Measurements from ENCODE around the gene TDRD12. TPM values are rescaled to one million over a fixed set of nuclear protein-coding genes. Genes with fewer than 3 reads are reported as not detected.

TDRD12 gene
- total and polyA plus RNA-seq, 2 donors (not counting 3 experiments of a cell fraction or from before 2014, with no cell fraction given) = 0.03 to 0.09 TPM

GRCh38 chr19:32875428-32875827 is 155.9 kb downstream of the TDRD12 start:
- H3K4me2 ChIP-seq (ENCODE audit: insufficient read depth, low read length) = no peak overlapping the region
- H3K4me1 ChIP-seq (ENCODE audit: control insufficient read depth, extremely low read depth, insufficient read depth, low read length) = no peaks in the 10 kb centered on the region
- no peak for TF ChIP-seq FOS (IDR thresholded peaks at IDR 0.05; ENCODE audit: borderline replicate concordance, insufficient read depth, low read length)
- TF ChIP-seq MAX (IDR thresholded peaks at IDR 0.05; ENCODE audit: insufficient read depth, insufficient read length) = no peak
- no peak for TF ChIP-seq POLR2A (IDR thresholded peaks at IDR 0.05; ENCODE audit: low read depth, low read length)
- TF ChIP-seq JUN (IDR thresholded peaks at IDR 0.05; ENCODE audit: borderline replicate concordance, insufficient read depth, insufficient read length, low read depth) = no peak
- no peak for TF ChIP-seq POLR2AphosphoS5 (IDR thresholded peaks at IDR 0.05; ENCODE audit: insufficient read depth, low read depth, low read length)
- no peak for TF ChIP-seq MYC (IDR thresholded peaks at IDR 0.05; ENCODE audit: low read depth, low read length)
- no peak for TF ChIP-seq CTCF (IDR thresholded peaks at IDR 0.05; ENCODE audit: extremely low read depth in 1 of 2, insufficient read depth in 1 of 2, low read depth in 1 of 2, low read length in 2 of 2)
- no peak for TF ChIP-seq EZH2 (IDR thresholded peaks at IDR 0.05; ENCODE audit: borderline replicate concordance, low read depth, low read length, severe bottlenecking)
- no peak for TF ChIP-seq GATA2 (IDR thresholded peaks at IDR 0.05; ENCODE audit: insufficient read depth, insufficient read length, low read depth, low read length)
- DNase-seq (ENCODE audit: low read depth, low spot score) (no peak), FAIRE-seq (no peak)
- no peak overlapping the region for H3K4me3 ChIP-seq (replicated peaks in 1 of 3; ENCODE audit: insufficient read depth in 1 of 3, low read depth in 1 of 3, low read length in 3 of 3)
- H3K79me2 ChIP-seq (ENCODE audit: control insufficient read depth, insufficient read depth, low read length) = no peaks in the 10 kb centered on the region
- intact Hi-C loops (cut with micrococcal nuclease) = no loop called here
- no peak overlapping the region for H3K9ac ChIP-seq (replicated peaks; ENCODE audit: extremely low read depth, insufficient read depth, low read length)
- H3K9me3 ChIP-seq (replicated peaks; ENCODE audit: control insufficient read depth, insufficient read depth, low read length) = no peaks in the 10 kb centered on the region
- ChIA-PET POLR2A (no interaction called here), CTCF (no interaction called here)
- no peak overlapping the region for H3K27ac ChIP-seq (ENCODE audit: insufficient read depth, low read depth, low read length)
- no peaks in the 10 kb centered on the region for H3K36me3 ChIP-seq (ENCODE audit: control insufficient read depth in 2 of 2, extremely low read depth in 1 of 2, insufficient read depth in 2 of 2, low read length in 2 of 2)
- no peaks in the 10 kb centered on the region for H4K20me1 ChIP-seq (replicated peaks; ENCODE audit: control insufficient read depth, extremely low read depth, insufficient read depth, low read length)
- H3K9me1 ChIP-seq (replicated peaks; ENCODE audit: control insufficient read depth, extremely low read depth, insufficient read depth, low read length) = no peaks in the 10 kb centered on the region
- dilution Hi-C loops (cut with MboI; ENCODE audit: extremely low pct_ligation_motif_present, low sequenced_read_pairs) = no loop called here
- no peak overlapping the region for H2AFZ ChIP-seq (ENCODE audit: low read depth, low read length)
- no peaks in the 10 kb centered on the region for H3K27me3 ChIP-seq (ENCODE audit: control insufficient read depth in 2 of 2, insufficient read depth in 2 of 2, low read length in 2 of 2)
- no TSS peak for BruUV-seq (replicated peaks)
